Esophagus squamous epithelium (tissue), 5 donors: ENCODE data around the gene UGT1A10. TPM values are rescaled to one million over a fixed set of nuclear protein-coding genes. Genes with fewer than 3 reads are reported as not detected.

Experiments
- DNase-seq: peaks from one replicate; lab custom pipeline; 2025; lab: John Stamatoyannopoulos, UW
- H3K27ac ChIP-seq, 4 donors: fragments of 200-600 bp; sonication (generic); one replicate each; pipeline ENCODE4 v1.5.1; 2016 to 2019; ENCODE audit warnings: mild to moderate bottlenecking in 1 of 4
- H3K27me3 ChIP-seq, 4 donors: fragments of 200-600 bp; sonication (generic); 1 replicate in 3 of 4; 2 replicates in 1 of 4; pipeline versions ENCODE4 v1.5.1 to v1.6.0; 2017 to 2021; ENCODE audit warnings: antibody characterized with exemption in 1 of 4
- H3K36me3 ChIP-seq, 3 donors: fragments of 200-600 bp; sonication (generic); one replicate each; pipeline ENCODE4 v1.5.1; 2016 to 2019
- H3K4me1 ChIP-seq, 3 donors: fragments of 200-600 bp; sonication (generic); one replicate each; pipeline ENCODE4 v1.5.1; 2017 to 2019
- H3K4me3 ChIP-seq, 4 donors: fragments of 200-600 bp; sonication (generic); 1 replicate in 3 of 4; 2 replicates in 1 of 4; pipeline ENCODE4 v1.5.1; 2016 to 2019; ENCODE audit warnings: mild to moderate bottlenecking in 2 of 4, moderate library complexity in 1 of 4
- H3K9me3 ChIP-seq, 3 donors: fragments of 200-600 bp; sonication (generic); one replicate each; pipeline ENCODE4 v1.5.1; 2016 to 2019
- CTCF ChIP-seq, 6 experiments: fragments of 450-650 bp in 4 of 6; fragments of 200-600 bp in 2 of 6; sonication (generic) in 2 of 6; IDR thresholded peaks; one replicate each; pipeline ENCODE4 v1.5.1; 2016 to 2019; ENCODE audit warnings: antibody characterized with exemption in 6 of 6, mild to moderate bottlenecking in 4 of 6, moderate library complexity in 4 of 6
- POLR2A ChIP-seq, 4 donors: fragments of 450-650 bp; IDR thresholded peaks; one replicate each; pipeline ENCODE4 v1.6.1; 2017; ENCODE audit warnings: antibody characterized with exemption in 4 of 4, mild to moderate bottlenecking in 4 of 4, moderate library complexity in 3 of 4
- WGBS, 2 donors: methylation state at CpG; one replicate each; pipeline ENCODE4 v1.1.5; 2018; 5-methylcytosine and 5-hydroxymethylcytosine counted together
- intact Hi-C: fragments of 100-400 bp; cut with DNase I; formaldehyde crosslinking; loops from one replicate; pipeline ENCODE4 v1.15.0; 2022
- total RNA-seq, 4 donors: library from RNA; depleted of rRNA; stranded (reverse); fragments of >200 nt; gene quantifications; one replicate each; pipeline ENCODE4 v1.1.0, GENCODE V29; 2016
- donor health status: DM: yes; HTN: yes; CAD: no.

UGT1A10 gene
- total RNA-seq, 4 donors from 2014 or later, result 12.4 to 45.0 (median 23.9) TPM

GRCh38 chr2:233779722-233780121, 143.5 kb downstream of the UGT1A10 start:
- intact Hi-C loops, result no loop called here
- Histone ChIP-seq H3K27me3 (peaks cover 0 to 9% (median 0%) of the 10 kb centered on the region in 4 donors), H3K27ac (no peak overlapping the region), H3K9me3 (peaks cover 0 to 20% (median 0%) of the 10 kb centered on the region in 3 donors), H3K4me3 (no peak overlapping the region), H3K36me3 (peaks cover 0 to 5% (median 0%) of the 10 kb centered on the region in 3 donors), H3K4me1 (no peaks in the 10 kb centered on the region)
- TF ChIP-seq POLR2A (IDR thresholded peaks at IDR 0.05) (no peak), CTCF (IDR thresholded peaks at IDR 0.05) (no peak)
- 90% methylated on average over 2 of the region's 4 CpGs; no CpG with 5 or more reads in 1 of the 2 donors for WGBS, 2 donors
- DNase-seq, result no peak

GRCh38 chr2:233780771-233781170, 144.5 kb downstream of the UGT1A10 start:
- 84 to 92% methylated on average over 4 of the region's 4 CpGs for WGBS, 2 donors
- no peak for TF ChIP-seq POLR2A (IDR thresholded peaks at IDR 0.05)
- no peak for TF ChIP-seq CTCF (IDR thresholded peaks at IDR 0.05)
- intact Hi-C loops, result no loop called here
- H3K9me3 ChIP-seq, result peaks cover 0 to 12% (median 0%) of the 10 kb centered on the region in 3 donors
- no peak for DNase-seq
- H3K27ac ChIP-seq, result no peak overlapping the region
- H3K4me1 ChIP-seq, result no peaks in the 10 kb centered on the region
- H3K4me3 ChIP-seq, result no peak overlapping the region
- H3K27me3 ChIP-seq, result peaks cover 0 to 11% (median 0%) of the 10 kb centered on the region in 4 donors
- H3K36me3 ChIP-seq, result no peaks in the 10 kb centered on the region

GRCh38 chr2:233789554-233789953, 153.3 kb downstream of the UGT1A10 start:
- Histone ChIP-seq H3K4me1 (no peaks in the 10 kb centered on the region), H3K4me3 (no peak overlapping the region), H3K27ac (no peak overlapping the region), H3K27me3 (peaks cover 0 to 4% (median 0%) of the 10 kb centered on the region in 4 donors), H3K9me3 (no peaks in the 10 kb centered on the region), H3K36me3 (no peaks in the 10 kb centered on the region)
- no peak for DNase-seq
- intact Hi-C loops, result no loop called here
- 91 to 95% methylated on average over 5 to 6 of the region's 7 CpGs for WGBS, 2 donors
- no peak for TF ChIP-seq CTCF (IDR thresholded peaks at IDR 0.05)
- TF ChIP-seq POLR2A (IDR thresholded peaks at IDR 0.05), result no peak

GRCh38 chr2:233791151-233791882, 155.1 kb downstream of the UGT1A10 start:
- Histone ChIP-seq H3K27me3 (no peaks in the 10 kb centered on the region), H3K27ac (no peak overlapping the region)
- 77 to 79% methylated on average over 18 of the region's 18 CpGs for WGBS, 2 donors

More at GRCh38 chr2:233791151-233791882, 155.1 kb downstream of the UGT1A10 start:
- TF ChIP-seq POLR2A (IDR thresholded peaks at IDR 0.05) (no peak), CTCF (IDR thresholded peaks at IDR 0.05) (no peak)
- no peaks in the 10 kb centered on the region for H3K36me3 ChIP-seq
- no peaks in the 10 kb centered on the region for H3K4me1 ChIP-seq
- no peak overlapping the region for H3K4me3 ChIP-seq
- no peaks in the 10 kb centered on the region for H3K9me3 ChIP-seq
- intact Hi-C loops, result no loop called here
- DNase-seq, result no peak
